ENCODE results near the gene FZD2. TPM values are rescaled to one million over a fixed set of nuclear protein-coding genes. Genes with fewer than 3 reads are reported as not detected.
"Not testable (repeated sequence)": the region's sequence is repeated elsewhere in the genome, so short reads cannot be mapped to it uniquely, and the experiment has no call there.

FZD2 gene
- under 1 TPM; 0.26 to 0.29 TPM for total RNA-seq

GRCh38 chr17:44556832-44557606 is at the start of gene FZD2:
Gene FZD2 (plus strand): TSS chr17:44557484. CDS start chr17:44557689, 205 bp downstream.
- Mint-ChIP-seq H3K27me3 (ENCODE audit: low read depth) (peaks cover 70% of the 10 kb centered on the region), H3K9me3 (ENCODE audit: insufficient read depth) (no peaks in the 10 kb centered on the region), H3K27ac (peak within 1 kb of the TSS; percentile 64), H3K4me3 (peak within 1 kb of the TSS; percentile 82), H3K4me1 (ENCODE audit: low read depth) (peaks cover 26% of the 10 kb centered on the region), H3K36me3 (ENCODE audit: low read depth) (peaks cover 8% of the 10 kb centered on the region)
- CTCF ChIA-PET = interaction anchor here (1.3 to 1.9 kb wide), 2 partner anchors 9 to 23 kb away, joined by 4 to 5 read pairs; no protein-coding TSS in a partner anchor
- DNase-seq (peak; percentile 78), ATAC-seq (peak; percentile 78)
- POLR2A ChIA-PET = no interaction called here

- CTCF ChIA-PET = interaction anchor here (0.8 to 1.9 kb wide), 3 partner anchors 12 to 42 kb away, joined by 3 to 8 read pairs (median 7); no protein-coding TSS in a partner anchor
- H3K36me3 Mint-ChIP-seq (ENCODE audit: low read depth); ATAC-seq; H3K27ac Mint-ChIP-seq; H3K9me3 Mint-ChIP-seq (ENCODE audit: insufficient read depth); H3K27me3 Mint-ChIP-seq (ENCODE audit: low read depth); H3K4me3 Mint-ChIP-seq; DNase-seq; H3K4me1 Mint-ChIP-seq (ENCODE audit: low read depth); POLR2A ChIA-PET: not testable (repeated sequence)
These were observed 45.8 kb upstream of the FZD2 start for GRCh38 chr17:44511241-44512134.

GRCh38 chr17:44518032-44518431 is 39.3 kb upstream of the FZD2 start:
- CTCF ChIA-PET = no interaction called here
- no peak for ATAC-seq
- H3K27me3 Mint-ChIP-seq (ENCODE audit: low read depth) = peaks cover 12% of the 10 kb centered on the region
- POLR2A ChIA-PET = no interaction called here
- no peak for DNase-seq
- no peaks in the 10 kb centered on the region for H3K4me1 Mint-ChIP-seq (ENCODE audit: low read depth)
- H3K27ac Mint-ChIP-seq = no peak overlapping the region
- no peaks in the 10 kb centered on the region for H3K9me3 Mint-ChIP-seq (ENCODE audit: insufficient read depth)
- H3K4me3 Mint-ChIP-seq = no peak overlapping the region
- H3K36me3 Mint-ChIP-seq (ENCODE audit: low read depth) = no peaks in the 10 kb centered on the region

- ChIA-PET POLR2A (interaction anchor here (1.2 to 1.4 kb wide), 2 partner anchors 11 to 20 kb away, joined by 3 read pairs; partner anchors contain the start of gene GPATCH8), CTCF (interaction anchor here (0.6 to 3.4 kb wide), 42 partner anchors 7 to 405 kb away, joined by 3 to 38 read pairs (median 4); partner anchors contain the start of genes FAM171A2, GPATCH8, GRN and ITGA2B)
- DNase-seq (peak; percentile 71), ATAC-seq (peak; percentile 74)
- no peak overlapping the region for H3K4me3 Mint-ChIP-seq
- H3K9me3 Mint-ChIP-seq (ENCODE audit: insufficient read depth) = no peaks in the 10 kb centered on the region
- H3K27ac Mint-ChIP-seq = no peak overlapping the region
- no peaks in the 10 kb centered on the region for H3K4me1 Mint-ChIP-seq (ENCODE audit: low read depth)
- peaks cover 10% of the 10 kb centered on the region for H3K27me3 Mint-ChIP-seq (ENCODE audit: low read depth)
- H3K36me3 Mint-ChIP-seq (ENCODE audit: low read depth) = no peaks in the 10 kb centered on the region
These were observed 34.2 kb upstream of the FZD2 start for GRCh38 chr17:44522883-44523671.

- no peaks in the 10 kb centered on the region for H3K4me1 Mint-ChIP-seq (ENCODE audit: low read depth)
- no peak overlapping the region for H3K4me3 Mint-ChIP-seq
- ATAC-seq (no peak), DNase-seq (no peak)
- H3K36me3 Mint-ChIP-seq (ENCODE audit: low read depth) = no peaks in the 10 kb centered on the region
- no peak overlapping the region for H3K27ac Mint-ChIP-seq
- peaks cover 10% of the 10 kb centered on the region for H3K27me3 Mint-ChIP-seq (ENCODE audit: low read depth)
- ChIA-PET POLR2A (interaction anchor here (1.2 to 1.4 kb wide), 2 partner anchors 10 to 20 kb away, joined by 3 read pairs; partner anchors contain the start of gene GPATCH8), CTCF (interaction anchor here (0.6 to 3.4 kb wide), 38 partner anchors 9 to 406 kb away, joined by 3 to 38 read pairs (median 4); partner anchors contain the start of genes FAM171A2, GPATCH8, GRN and ITGA2B)
- no peaks in the 10 kb centered on the region for H3K9me3 Mint-ChIP-seq (ENCODE audit: insufficient read depth)
These were observed 33.7 kb upstream of the FZD2 start for GRCh38 chr17:44523672-44523972.

- H3K4me3 Mint-ChIP-seq = no peak overlapping the region
- H3K9me3 Mint-ChIP-seq (ENCODE audit: insufficient read depth) = no peaks in the 10 kb centered on the region
- H3K4me1 Mint-ChIP-seq (ENCODE audit: low read depth) = no peaks in the 10 kb centered on the region
- H3K27ac Mint-ChIP-seq = no peak overlapping the region
- ATAC-seq = no peak
- no peak for DNase-seq
- H3K27me3 Mint-ChIP-seq (ENCODE audit: low read depth) = peaks cover 4% of the 10 kb centered on the region
- ChIA-PET CTCF (no interaction called here), POLR2A (no interaction called here)
- no peaks in the 10 kb centered on the region for H3K36me3 Mint-ChIP-seq (ENCODE audit: low read depth)
These were observed 30.2 kb upstream of the FZD2 start for GRCh38 chr17:44527102-44527501.

- no peak overlapping the region for H3K27ac Mint-ChIP-seq
- CTCF ChIA-PET = no interaction called here
- no peak for ATAC-seq
- H3K27me3 Mint-ChIP-seq (ENCODE audit: low read depth) = peaks cover 5% of the 10 kb centered on the region
- no peaks in the 10 kb centered on the region for H3K4me1 Mint-ChIP-seq (ENCODE audit: low read depth)
- H3K36me3 Mint-ChIP-seq (ENCODE audit: low read depth) = no peaks in the 10 kb centered on the region
- H3K4me3 Mint-ChIP-seq = no peak overlapping the region
- no peak for DNase-seq
- POLR2A ChIA-PET = no interaction called here
- H3K9me3 Mint-ChIP-seq (ENCODE audit: insufficient read depth) = no peaks in the 10 kb centered on the region
These were observed 29.3 kb upstream of the FZD2 start for GRCh38 chr17:44527954-44528353.

GRCh38 chr17:44529864-44530263 is 27.4 kb upstream of the FZD2 start:
- Mint-ChIP-seq H3K27ac (no peak overlapping the region), H3K36me3 (ENCODE audit: low read depth) (no peaks in the 10 kb centered on the region), H3K4me1 (ENCODE audit: low read depth) (peaks cover 7% of the 10 kb centered on the region), H3K4me3 (no peak overlapping the region), H3K27me3 (ENCODE audit: low read depth) (peaks cover 5% of the 10 kb centered on the region), H3K9me3 (ENCODE audit: insufficient read depth) (no peaks in the 10 kb centered on the region)
- no peak for ATAC-seq
- no peak for DNase-seq
- ChIA-PET CTCF (no interaction called here), POLR2A (no interaction called here)

- CTCF ChIA-PET = interaction anchor here (0.8 to 2.5 kb wide), 3 partner anchors 9 to 28 kb away, joined by 3 to 8 read pairs (median 3); no protein-coding TSS in a partner anchor
- Mint-ChIP-seq H3K36me3 (ENCODE audit: low read depth) (no peaks in the 10 kb centered on the region), H3K27me3 (ENCODE audit: low read depth) (peaks cover 2% of the 10 kb centered on the region), H3K4me1 (ENCODE audit: low read depth) (peaks cover 7% of the 10 kb centered on the region), H3K4me3 (no peak overlapping the region), H3K27ac (no peak overlapping the region), H3K9me3 (ENCODE audit: insufficient read depth) (no peaks in the 10 kb centered on the region)
- POLR2A ChIA-PET = no interaction called here
- DNase-seq (no peak), ATAC-seq (no peak)
These were observed 26.3 kb upstream of the FZD2 start for GRCh38 chr17:44530896-44531418.

- peaks cover 2% of the 10 kb centered on the region for H3K27me3 Mint-ChIP-seq (ENCODE audit: low read depth)
- no peaks in the 10 kb centered on the region for H3K36me3 Mint-ChIP-seq (ENCODE audit: low read depth)
- DNase-seq (peak; percentile 90), ATAC-seq (peak; percentile 97)
- no peak overlapping the region for H3K4me3 Mint-ChIP-seq
- peaks cover 7% of the 10 kb centered on the region for H3K4me1 Mint-ChIP-seq (ENCODE audit: low read depth)
- POLR2A ChIA-PET = interaction anchor here (1.0 kb wide), 1 partner anchor 10 kb away, joined by 3 read pairs; no protein-coding TSS in a partner anchor
- CTCF ChIA-PET = interaction anchor here (0.7 to 3.1 kb wide), 34 partner anchors 11 to 361 kb away, joined by 3 to 38 read pairs (median 4); partner anchors contain the start of genes CCDC43, FZD2 and GPATCH8
- H3K9me3 Mint-ChIP-seq (ENCODE audit: insufficient read depth) = no peaks in the 10 kb centered on the region
- H3K27ac Mint-ChIP-seq = no peak overlapping the region
These were observed 23.6 kb upstream of the FZD2 start for GRCh38 chr17:44533533-44534246.

Data from activated CD8-positive, alpha-beta T cell treated with anti-CD3 and anti-CD28 coated beads, Interleukin-2, amount 10 ng/mL, durations not matched to agents 7 days and 5 days (primary cell).